SH-SY5Y (cell line): ENCODE results near the gene TEX44.

Source experiments
- GATA2 ChIP-seq: IDR thresholded peaks from 2 replicates; pipeline ENCODE4 v1.6.1; 2011; ENCODE audit warnings: mild to moderate bottlenecking, low read depth, low read length
- GATA3 ChIP-seq: IDR thresholded peaks from 2 replicates; pipeline ENCODE4 v1.6.1; 2011; ENCODE audit warnings: low read depth, mild to moderate bottlenecking, low read length, moderate library complexity

- TF ChIP-seq GATA2 = no peak
- no peak for TF ChIP-seq GATA3
Observed at GRCh38 chr2:231567159-231567558, 25.5 kb upstream of the TEX44 start.
